NCI-H1694 treated with DMSO at 0.1 percent for 48 hours (cell line): ENCODE results near the gene DESI2.

Experiments used
- DNase-seq: peaks from one replicate; lab custom pipeline; 2025; lab: John Stamatoyannopoulos, UW

DESI2 gene

GRCh38 chr1:244755673-244756072, 102.7 kb downstream of the DESI2 start:
- no peak for DNase-seq

GRCh38 chr1:244757091-244757939, 104.4 kb downstream of the DESI2 start:
- no peak for DNase-seq
